ENCODE data around the gene ZNF575. TPM values are rescaled to one million over a fixed set of nuclear protein-coding genes. Genes with fewer than 3 reads are reported as not detected.

Gene ZNF575
- total RNA-seq, 6 experiments from 2014 or later, result 1.6 to 2.9 (median 2.3) TPM

DNA sequence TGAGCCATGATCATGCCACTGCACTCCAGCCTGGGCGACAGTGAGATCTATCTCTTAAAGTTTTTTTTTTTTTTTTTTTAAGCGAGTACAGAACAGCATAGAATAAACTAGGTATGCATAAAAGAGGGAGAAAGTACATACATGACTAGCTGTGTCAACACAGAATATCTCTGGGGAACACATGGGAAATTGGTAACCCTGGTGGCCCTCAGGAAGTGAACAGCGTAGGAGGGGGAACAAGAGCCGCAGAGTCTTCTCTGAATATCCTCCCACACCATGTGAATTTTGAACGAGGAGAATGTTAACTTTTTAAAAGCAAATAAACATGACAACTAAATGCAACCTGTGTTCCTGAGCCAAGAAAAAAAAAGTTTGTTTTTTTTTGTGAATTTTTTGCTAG lies 43.7 kb upstream of the ZNF575 start:
- no peaks in the 10 kb centered on the region for H3K9me3 Mint-ChIP-seq
- no peak overlapping the region for H3K27ac Mint-ChIP-seq
- no peak for DNase-seq
- H3K27me3 Mint-ChIP-seq (ENCODE audit: insufficient read depth), result no peaks in the 10 kb centered on the region
- no peak overlapping the region for H3K4me3 Mint-ChIP-seq
- no peaks in the 10 kb centered on the region for H3K4me1 Mint-ChIP-seq (ENCODE audit: low read depth)
- peaks cover under 1% of the 10 kb centered on the region; the same call in 1 of the 2 replicates for H3K36me3 Mint-ChIP-seq (ENCODE audit: low read depth)
- TF ChIP-seq, protein P1, sequence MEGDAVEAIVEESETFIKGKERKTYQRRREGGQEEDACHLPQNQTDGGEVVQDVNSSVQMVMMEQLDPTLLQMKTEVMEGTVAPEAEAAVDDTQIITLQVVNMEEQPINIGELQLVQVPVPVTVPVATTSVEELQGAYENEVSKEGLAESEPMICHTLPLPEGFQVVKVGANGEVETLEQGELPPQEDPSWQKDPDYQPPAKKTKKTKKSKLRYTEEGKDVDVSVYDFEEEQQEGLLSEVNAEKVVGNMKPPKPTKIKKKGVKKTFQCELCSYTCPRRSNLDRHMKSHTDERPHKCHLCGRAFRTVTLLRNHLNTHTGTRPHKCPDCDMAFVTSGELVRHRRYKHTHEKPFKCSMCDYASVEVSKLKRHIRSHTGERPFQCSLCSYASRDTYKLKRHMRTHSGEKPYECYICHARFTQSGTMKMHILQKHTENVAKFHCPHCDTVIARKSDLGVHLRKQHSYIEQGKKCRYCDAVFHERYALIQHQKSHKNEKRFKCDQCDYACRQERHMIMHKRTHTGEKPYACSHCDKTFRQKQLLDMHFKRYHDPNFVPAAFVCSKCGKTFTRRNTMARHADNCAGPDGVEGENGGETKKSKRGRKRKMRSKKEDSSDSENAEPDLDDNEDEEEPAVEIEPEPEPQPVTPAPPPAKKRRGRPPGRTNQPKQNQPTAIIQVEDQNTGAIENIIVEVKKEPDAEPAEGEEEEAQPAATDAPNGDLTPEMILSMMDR (IDR thresholded peaks at IDR 0.05), result no peak

DNA sequence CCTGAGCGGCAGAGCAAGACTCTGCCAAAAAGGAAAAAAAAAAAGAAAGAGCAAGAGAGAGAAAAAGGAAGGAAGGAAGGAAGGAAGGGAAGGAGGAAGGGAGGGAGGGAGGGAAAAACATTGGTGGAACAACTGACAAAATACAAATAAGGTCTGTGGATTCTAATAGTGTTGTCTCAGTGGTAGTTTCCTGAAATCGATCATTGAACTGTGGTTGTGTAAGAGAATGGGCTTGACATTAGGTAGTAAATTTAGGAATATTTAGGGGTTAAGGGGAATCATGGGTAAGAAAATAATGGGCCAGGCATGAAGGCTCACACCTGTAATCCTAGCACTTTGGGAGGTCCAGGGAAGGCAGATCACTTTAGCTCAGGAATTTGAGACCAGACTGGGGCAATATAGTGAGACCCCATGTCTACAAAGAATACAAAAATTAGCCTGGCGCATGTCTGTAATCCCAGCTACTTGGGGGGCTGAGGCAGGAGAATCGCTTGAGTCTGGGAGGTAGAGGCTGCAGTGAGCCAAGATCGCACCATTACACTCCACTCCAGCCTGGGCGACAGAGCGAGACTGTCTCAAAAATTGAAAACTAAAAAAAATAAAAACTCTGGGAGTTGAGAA lies 42.9 kb upstream of the ZNF575 start:
- Mint-ChIP-seq H3K9me3 (no peaks in the 10 kb centered on the region), H3K27ac (no peak overlapping the region), H3K4me1 (ENCODE audit: low read depth) (no peaks in the 10 kb centered on the region), H3K27me3 (ENCODE audit: insufficient read depth) (no peaks in the 10 kb centered on the region), H3K4me3 (no peak overlapping the region), H3K36me3 (ENCODE audit: low read depth) (peaks cover 4% of the 10 kb centered on the region; the same call in 1 of the 2 replicates)
- no peak for DNase-seq
- TF ChIP-seq, protein P1 (IDR thresholded peaks at IDR 0.05), result no peak

- Mint-ChIP-seq H3K27ac (no peak overlapping the region), H3K4me1 (ENCODE audit: low read depth) (no peaks in the 10 kb centered on the region), H3K9me3 (no peaks in the 10 kb centered on the region), H3K27me3 (ENCODE audit: insufficient read depth) (no peaks in the 10 kb centered on the region), H3K36me3 (ENCODE audit: low read depth) (peaks cover 4% of the 10 kb centered on the region; the same call in 1 of the 2 replicates), H3K4me3 (no peak overlapping the region)
- no peak for DNase-seq
- TF ChIP-seq, protein P1 (IDR thresholded peaks at IDR 0.05), result no peak
Measured at GRCh38 chr19:43490759-43491158, 42.2 kb upstream of the ZNF575 start.

DNA sequence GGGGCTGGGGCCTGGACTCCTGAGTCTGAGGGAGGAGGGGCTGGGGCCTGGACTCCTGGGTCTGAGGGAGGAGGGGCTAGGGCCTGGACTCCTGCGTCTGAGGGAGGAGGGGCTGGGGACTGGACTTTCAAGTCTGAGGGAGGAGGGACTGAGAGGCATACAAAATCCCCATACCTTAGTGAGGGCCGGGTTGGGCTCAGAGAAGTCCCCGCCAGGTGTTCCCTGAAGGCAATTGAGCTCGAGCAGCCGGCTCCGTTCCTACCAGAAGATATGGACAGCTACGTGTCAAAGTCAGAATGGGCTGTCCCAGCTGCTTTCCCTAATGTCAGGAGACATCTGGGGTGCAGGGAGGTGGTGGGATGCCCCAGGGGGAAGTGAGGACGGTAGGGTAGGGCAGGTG lies 37.9 kb upstream of the ZNF575 start:
- Mint-ChIP-seq H3K4me3 (no peak overlapping the region), H3K36me3 (ENCODE audit: low read depth) (peaks cover 18% of the 10 kb centered on the region; the same call in 1 of the 2 replicates), H3K27ac (no peak overlapping the region), H3K27me3 (ENCODE audit: insufficient read depth) (no peaks in the 10 kb centered on the region), H3K4me1 (ENCODE audit: low read depth) (no peaks in the 10 kb centered on the region), H3K9me3 (no peaks in the 10 kb centered on the region)
- no peak for DNase-seq
- TF ChIP-seq, protein P1 (IDR thresholded peaks at IDR 0.05), result no peak

- H3K9me3 Mint-ChIP-seq, result no peaks in the 10 kb centered on the region
- H3K4me3 Mint-ChIP-seq, result no peak overlapping the region
- TF ChIP-seq, protein P1 (IDR thresholded peaks at IDR 0.05), result no peak
- no peak overlapping the region for H3K27ac Mint-ChIP-seq
- no peaks in the 10 kb centered on the region for H3K27me3 Mint-ChIP-seq (ENCODE audit: insufficient read depth)
- peaks cover 18% of the 10 kb centered on the region; the same call in 1 of the 2 replicates for H3K36me3 Mint-ChIP-seq (ENCODE audit: low read depth)
- no peak for DNase-seq
- H3K4me1 Mint-ChIP-seq (ENCODE audit: low read depth), result no peaks in the 10 kb centered on the region
Measured at GRCh38 chr19:43496960-43497359, 36.0 kb upstream of the ZNF575 start.

Data from HFFc6 (cell line).